ENCODE measurements around the gene LRRC8B.
"Not testable (repeated sequence)": the region's sequence is repeated elsewhere in the genome, so short reads cannot be mapped to it uniquely, and the experiment has no call there.

The LRRC8B gene

GRCh38 chr1:89524369-89525168, at the start of gene LRRC8B:
Gene LRRC8B (plus strand): TSS chr1:89524829. CDS start chr1:89582651, 57,822 bp downstream.
- DNase-seq (ENCODE audit: low spot score), result peak; percentile 88

DNA sequence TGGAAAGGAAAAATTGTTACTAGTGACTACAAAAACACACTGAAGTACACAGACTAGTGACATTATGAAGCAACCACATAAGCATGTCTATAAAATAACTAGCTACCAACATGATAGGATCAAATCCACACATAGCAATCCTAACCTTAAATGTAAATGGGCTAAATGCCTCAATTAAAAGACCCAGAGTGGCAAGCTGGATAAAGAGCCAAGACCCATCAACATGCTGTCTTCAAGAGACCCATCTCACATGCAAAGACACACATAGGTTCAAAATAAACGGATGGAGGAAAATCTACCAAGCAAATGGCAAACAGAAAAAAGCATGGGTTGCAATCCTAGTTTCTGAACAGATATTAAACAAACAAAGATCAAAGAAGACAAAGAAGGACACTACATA, 49.4 kb upstream of the LRRC8B start:
- DNase-seq (ENCODE audit: low spot score), result no peak

DNA sequence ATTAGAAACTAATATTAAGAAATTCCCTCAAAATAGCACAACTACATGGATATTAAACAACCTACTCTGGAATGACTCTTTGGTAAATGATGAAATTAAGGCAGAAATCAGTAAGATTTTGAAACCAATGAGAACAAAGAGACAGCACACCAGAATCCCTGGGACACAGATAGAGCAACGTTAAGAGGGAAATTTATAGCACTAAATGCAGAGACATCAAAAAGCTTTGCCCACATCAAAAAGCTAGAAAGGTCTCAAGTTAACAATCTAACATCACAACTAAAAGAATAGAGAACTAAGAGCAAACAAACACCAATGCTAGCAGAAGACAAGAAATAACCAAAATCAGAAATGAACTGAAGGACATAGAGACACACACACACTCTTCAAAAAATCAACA, 48.6 kb upstream of the LRRC8B start:
- no peak for DNase-seq (ENCODE audit: low spot score)

GRCh38 chr1:89483010-89483756, 41.4 kb upstream of the LRRC8B start:
- DNase-seq (ENCODE audit: low spot score), result peak; percentile 87

DNA sequence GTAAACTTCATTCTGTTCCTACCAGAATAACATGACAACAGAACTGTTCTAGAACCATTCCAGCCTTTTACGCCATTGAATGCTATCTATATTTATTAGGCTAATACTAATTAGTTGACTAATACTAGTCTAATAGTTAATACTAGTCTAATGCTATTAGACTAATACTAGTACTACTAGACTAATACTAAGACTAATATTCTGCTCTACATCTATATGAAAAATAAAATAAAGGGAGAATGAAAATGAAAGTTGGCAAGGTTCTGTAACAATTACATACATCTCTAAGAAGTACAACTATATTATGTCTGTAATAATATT, 40.9 kb upstream of the LRRC8B start:
- no peak for DNase-seq (ENCODE audit: low spot score)

GRCh38 chr1:89484092-89485038, 40.3 kb upstream of the LRRC8B start:
- DNase-seq (ENCODE audit: low spot score), result no peak

- DNase-seq (ENCODE audit: low spot score), result no peak
Measured at GRCh38 chr1:89487972-89488371, 36.7 kb upstream of the LRRC8B start.

DNA sequence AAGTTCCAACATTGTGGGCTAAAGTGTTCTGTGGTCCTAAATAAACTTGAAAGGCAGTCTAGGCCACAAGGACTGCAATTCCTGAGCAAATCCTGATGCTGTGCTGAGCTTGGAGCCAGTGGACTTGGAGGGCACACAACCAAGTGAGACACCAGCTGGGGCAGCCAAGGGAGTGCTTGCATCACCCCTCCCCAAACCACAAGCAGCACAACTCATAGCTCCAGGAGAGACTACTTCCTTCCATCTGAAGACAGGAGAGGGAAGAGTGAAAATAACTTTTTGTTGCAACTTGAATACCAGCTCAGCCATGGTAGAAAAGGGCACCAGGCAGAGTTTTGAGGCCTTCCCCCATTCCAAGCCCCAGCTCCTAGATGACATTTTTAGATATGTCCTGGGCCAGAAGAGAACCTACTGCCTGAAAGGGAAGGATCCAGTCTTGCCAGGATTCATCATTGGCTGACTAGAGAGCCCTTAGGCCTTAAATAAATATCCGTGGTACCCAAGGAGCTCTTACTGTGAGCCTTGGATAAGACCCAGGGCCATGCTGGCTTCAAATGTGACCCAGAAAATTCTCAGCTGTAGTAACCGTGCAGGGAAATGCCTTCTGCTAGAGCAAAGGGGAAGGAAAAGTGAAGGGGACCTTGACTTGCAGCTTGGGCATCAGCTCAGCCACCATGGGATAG, 35.4 kb upstream of the LRRC8B start:
- DNase-seq (ENCODE audit: low spot score), result no peak

- DNase-seq (ENCODE audit: low spot score), result no peak
Measured at GRCh38 chr1:89490389-89490788, 34.2 kb upstream of the LRRC8B start.

GRCh38 chr1:89499320-89499719, 25.3 kb upstream of the LRRC8B start:
- DNase-seq (ENCODE audit: low spot score), result no peak

GRCh38 chr1:89502042-89502441, 22.6 kb upstream of the LRRC8B start:
- no peak for DNase-seq (ENCODE audit: low spot score)

- no peak for DNase-seq (ENCODE audit: low spot score)
Measured at GRCh38 chr1:89502895-89503294, 21.7 kb upstream of the LRRC8B start.

DNA sequence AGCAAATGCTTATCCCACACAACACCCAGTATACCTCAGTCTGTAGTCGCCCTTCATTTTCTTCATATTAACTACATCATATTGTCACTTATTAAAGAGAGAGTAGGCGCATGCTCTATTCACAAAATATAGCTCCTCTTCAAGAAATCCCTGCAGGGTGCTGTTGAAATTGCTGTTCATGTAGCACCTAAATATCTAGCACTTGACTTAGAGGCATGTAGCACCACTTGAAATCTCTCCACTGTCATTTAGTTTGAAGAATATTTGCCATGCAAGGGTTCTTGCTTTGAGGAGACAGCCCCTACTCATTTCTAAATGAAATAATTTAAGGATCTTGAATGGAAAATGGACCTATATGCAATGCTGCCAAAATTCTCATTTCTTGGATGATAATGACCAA, 20.9 kb upstream of the LRRC8B start:
- DNase-seq (ENCODE audit: low spot score), result no peak

DNA sequence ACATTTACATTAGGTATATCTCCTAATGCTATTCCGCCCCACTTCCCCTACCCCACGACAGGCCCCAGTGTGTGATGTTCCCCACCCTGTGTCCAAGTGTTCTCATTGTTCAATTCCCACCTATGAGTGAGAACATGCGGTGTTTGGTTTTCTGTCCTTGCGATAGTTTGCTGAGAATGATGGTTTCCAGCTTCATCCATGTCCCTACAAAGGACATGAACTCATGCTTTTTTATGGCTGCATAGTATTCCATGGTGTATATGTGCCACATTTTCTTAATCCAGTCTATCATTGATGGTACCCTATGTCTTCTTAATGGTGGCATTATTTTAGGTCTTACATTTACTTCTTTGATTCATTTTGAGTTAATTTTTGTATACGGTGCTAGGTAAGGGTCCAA, 14.6 kb upstream of the LRRC8B start:
- not testable (repeated sequence) for DNase-seq (ENCODE audit: low spot score)

DNA sequence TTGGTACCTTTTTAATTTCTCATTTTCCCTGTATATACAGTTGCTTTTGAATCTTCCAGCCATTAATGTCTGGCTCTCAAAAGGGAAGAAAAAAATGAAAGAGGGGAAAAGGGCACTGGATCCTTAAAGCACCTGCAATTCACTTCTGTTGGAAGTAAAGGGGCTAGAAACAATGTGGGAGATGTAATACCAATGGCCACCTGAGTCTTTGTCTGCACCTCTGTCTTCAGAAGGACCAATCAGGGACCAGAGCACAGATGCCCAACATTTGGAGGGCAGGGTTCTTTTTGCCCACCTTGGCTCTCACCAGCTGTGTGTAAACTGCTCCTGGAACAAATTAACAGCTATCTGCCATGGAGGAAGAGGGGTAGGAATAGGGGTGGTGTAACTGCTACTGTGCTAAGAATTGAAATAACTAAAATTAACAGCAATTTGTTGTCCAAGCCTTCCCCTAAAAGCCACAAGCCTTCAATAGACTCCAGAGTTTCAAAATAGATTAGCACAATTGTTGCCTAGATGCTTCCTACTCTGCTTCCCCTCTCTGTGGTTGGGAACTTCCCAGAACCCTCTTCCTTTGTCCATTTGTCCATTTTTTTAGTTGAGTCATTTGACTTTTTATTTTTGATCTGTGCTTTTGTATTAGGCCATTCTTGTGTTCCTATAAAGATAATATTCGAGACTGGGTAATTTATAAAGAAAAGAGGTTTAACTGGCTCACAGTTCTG, 11.5 kb upstream of the LRRC8B start:
- no peak for DNase-seq (ENCODE audit: low spot score)

- peak; percentile 77 for DNase-seq (ENCODE audit: low spot score)
Measured at GRCh38 chr1:89516055-89516454, 8.6 kb upstream of the LRRC8B start.

GRCh38 chr1:89518221-89518631, 6.4 kb upstream of the LRRC8B start:
- no peak for DNase-seq (ENCODE audit: low spot score)

DNA sequence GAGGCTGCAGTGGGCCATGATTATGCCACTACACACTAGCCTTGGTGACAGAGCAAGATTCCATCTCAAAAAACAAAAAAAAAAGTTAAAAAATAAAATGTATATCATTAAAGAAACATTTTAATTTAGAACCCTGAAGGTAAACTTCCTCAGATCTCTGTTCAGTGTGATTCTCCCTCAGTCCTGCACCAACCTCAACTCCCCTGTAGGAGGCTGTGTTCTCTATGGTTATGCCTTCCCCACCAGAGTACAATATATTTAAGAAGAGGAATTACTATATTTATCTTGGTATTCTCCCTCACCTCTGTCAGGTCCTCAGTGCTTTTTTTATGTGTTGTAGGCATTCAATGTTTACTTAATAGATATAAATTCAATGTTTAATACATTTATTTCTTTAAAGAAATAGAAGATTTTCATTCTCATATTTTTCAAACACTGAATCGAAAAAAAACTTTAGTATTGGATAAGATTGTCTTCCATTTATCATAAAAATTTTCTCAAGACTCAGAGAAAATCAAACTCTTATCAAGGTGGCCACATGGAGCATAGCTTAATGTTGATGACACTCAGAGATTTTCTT, 4.8 kb upstream of the LRRC8B start:
- DNase-seq (ENCODE audit: low spot score), result peak; percentile 51

- DNase-seq (ENCODE audit: low spot score), result not testable (repeated sequence)
Measured at GRCh38 chr1:89521977-89522376, 2.7 kb upstream of the LRRC8B start.

GRCh38 chr1:89523572-89524368, 859 bp upstream of the LRRC8B start:
- peak; percentile 73 for DNase-seq (ENCODE audit: low spot score)
